IMR-90 (cell line): Measurements from ENCODE around the gene MACF1. TPM values are rescaled to one million over a fixed set of nuclear protein-coding genes. Genes with fewer than 3 reads are reported as not detected.

Experiments
- ATAC-seq: fragments of 200-7000 bp; cut with Tn5 transposase; 2 replicates; pipeline ENCODE4 v1.9.1; 2020; ENCODE audit warnings: low read depth, mild to moderate bottlenecking, moderate library complexity
- BruUV-seq: library from RNA; stranded (reverse); fragments of 400-500 nt; replicated peaks from 2 replicates; lab custom pipeline; 2021; lab: Mats Ljungman, UMichigan
- CTCF ChIA-PET: fragments of 300-600 bp; formaldehyde crosslinking; extraction: SDS; loops from one replicate; lab custom pipeline; 2021; ENCODE audit warnings: antibody characterized with exemption; lab: Yijun Ruan, JAX
- POLR2A ChIA-PET: fragments of 300-600 bp; sonication (Branson Sonifier 250); formaldehyde crosslinking; loops from one replicate; lab custom pipeline; 2022; ENCODE audit warnings: antibody characterized with exemption; ENCODE audit not compliant: unreplicated experiment; lab: Charles Lee
- DNase-seq: peaks from one replicate; pipeline ENCODE4 v3.0.0; 2013
- H2AFZ ChIP-seq: replicated peaks from 2 replicates; pipeline ENCODE3; 2013; ENCODE audit warnings: low read length, mild to moderate bottlenecking; ENCODE audit not compliant: poor library complexity
- H2AK5ac ChIP-seq: 2 replicates; pipeline ENCODE4 v1.6.1; 2013; ENCODE audit warnings: low read depth, low read length, inconsistent platforms
- H2AK9ac ChIP-seq: replicated peaks from 2 replicates; pipeline ENCODE3; 2013; ENCODE audit warnings: mild to moderate bottlenecking, low read depth, low read length, moderate library complexity; ENCODE audit not compliant: poor library complexity
- H2BK120ac ChIP-seq: 2 replicates; pipeline ENCODE4 v1.6.1; 2013; ENCODE audit warnings: low read depth, low read length, inconsistent platforms
- H2BK15ac ChIP-seq: 3 replicates; pipeline ENCODE4 v1.6.1; 2013; ENCODE audit warnings: low read depth, low read length, inconsistent platforms
- H2BK20ac ChIP-seq: 2 replicates; pipeline ENCODE4 v1.6.1; 2013; ENCODE audit warnings: low read depth, mild to moderate bottlenecking, inconsistent platforms, low read length, moderate library complexity
- H2BK5ac ChIP-seq: 2 replicates; pipeline ENCODE4 v1.6.1; 2013; ENCODE audit warnings: mild to moderate bottlenecking, low read depth, low read length, inconsistent platforms; ENCODE audit not compliant: poor library complexity, severe bottlenecking
- H3K14ac ChIP-seq: replicated peaks from 2 replicates; pipeline ENCODE4 v1.6.1; 2013; ENCODE audit warnings: low read depth, low read length, inconsistent platforms
- H3K18ac ChIP-seq: 2 replicates; pipeline ENCODE4 v1.6.1; 2013; ENCODE audit warnings: low read depth, low read length, control low read depth
- H3K23ac ChIP-seq: 2 replicates; pipeline ENCODE4 v1.6.1; 2013; ENCODE audit warnings: low read depth, low read length, inconsistent platforms
- H3K27ac ChIP-seq: 2 replicates; pipeline ENCODE4 v1.5.1; 2013; ENCODE audit warnings: mild to moderate bottlenecking, control low read depth, low read length; ENCODE audit not compliant: insufficient read depth
- H3K27me3 ChIP-seq: 2 replicates; pipeline ENCODE4 v1.6.1; 2013; ENCODE audit warnings: low read length; ENCODE audit not compliant: control insufficient read depth, insufficient read depth
- H3K36me3 ChIP-seq: 2 replicates; pipeline ENCODE4 v1.6.1; 2013; ENCODE audit warnings: low read length, mixed read lengths; ENCODE audit not compliant: control insufficient read depth, insufficient read depth
- H3K4ac ChIP-seq: 2 replicates; pipeline ENCODE4 v1.6.1; 2013; ENCODE audit warnings: low read depth, low read length, inconsistent platforms
- H3K4me1 ChIP-seq: 2 replicates; pipeline ENCODE4 v1.6.1; 2013; ENCODE audit warnings: low read length, mixed read lengths; ENCODE audit not compliant: control insufficient read depth, insufficient read depth
- H3K4me2 ChIP-seq: 2 replicates; pipeline ENCODE4 v1.6.1; 2013; ENCODE audit warnings: low read depth, mild to moderate bottlenecking, control low read depth, low read length, moderate library complexity
- H3K4me3 ChIP-seq: 2 replicates; pipeline ENCODE4 v1.5.1; 2013; ENCODE audit warnings: low read depth, mild to moderate bottlenecking, control low read depth, low read length, moderate library complexity; ENCODE audit not compliant: insufficient read depth
- H3K56ac ChIP-seq: 2 replicates; pipeline ENCODE4 v1.6.1; 2013; ENCODE audit warnings: low read length, inconsistent platforms; ENCODE audit not compliant: insufficient read depth; ENCODE audit errors: extremely low read depth
- H3K79me1 ChIP-seq, 2 experiments: 2 replicates each; pipeline ENCODE4 v1.6.1; 2013; ENCODE audit warnings: low read length in 2 of 2, inconsistent platforms in 1 of 2, low read depth in 1 of 2
- H3K9ac ChIP-seq: 2 replicates; pipeline ENCODE4 v1.6.1; 2013; ENCODE audit warnings: low read depth, low read length, control low read depth
- H3K9me1 ChIP-seq: 2 replicates; pipeline ENCODE4 v1.6.1; 2013; ENCODE audit warnings: low read length, inconsistent platforms; ENCODE audit not compliant: insufficient read depth
- H3K9me3 ChIP-seq: 2 replicates; pipeline ENCODE4 v1.6.1; 2013; ENCODE audit warnings: low read length; ENCODE audit not compliant: control insufficient read depth, insufficient read depth
- H4K20me1 ChIP-seq: 2 replicates; pipeline ENCODE4 v1.6.1; 2013; ENCODE audit warnings: low read length, inconsistent platforms; ENCODE audit not compliant: insufficient read depth
- H4K5ac ChIP-seq: 2 replicates; pipeline ENCODE4 v1.6.1; 2013; ENCODE audit warnings: mild to moderate bottlenecking, low read depth, low read length, control low read depth
- H4K8ac ChIP-seq, 2 experiments: 2 replicates each; pipeline ENCODE4 v1.6.1; 2013; ENCODE audit warnings: low read depth in 2 of 2, low read length in 2 of 2, control low read depth in 1 of 2, inconsistent platforms in 1 of 2
- H4K91ac ChIP-seq: 2 replicates; pipeline ENCODE4 v1.6.1; 2013; ENCODE audit warnings: low read depth, low read length, inconsistent platforms; ENCODE audit not compliant: insufficient read depth
- BHLHE40 ChIP-seq: fragments of 150-350 bp; IDR thresholded peaks from 2 replicates; pipeline ENCODE4 v1.6.1; 2016; ENCODE audit warnings: mild to moderate bottlenecking, low read depth, low read length
- FOS ChIP-seq: fragments of 150-350 bp; IDR thresholded peaks from 2 replicates; pipeline ENCODE4 v1.6.1; 2016; ENCODE audit warnings: low read depth, low read length
- MAZ ChIP-seq: IDR thresholded peaks from 2 replicates; pipeline ENCODE4 v1.6.1; 2012; ENCODE audit warnings: low read depth, mild to moderate bottlenecking, low read length, improper control_type of control experiment, moderate library complexity, borderline replicate concordance
- POLR2A ChIP-seq: IDR thresholded peaks from 2 replicates; pipeline ENCODE4 v1.6.1; 2012; ENCODE audit warnings: mild to moderate bottlenecking, low read depth, low read length
- SMC3 ChIP-seq: fragments of 150-350 bp; IDR thresholded peaks from 2 replicates; pipeline ENCODE4 v1.6.1; 2016; ENCODE audit warnings: low read depth, mild to moderate bottlenecking, antibody characterized with exemption, low read length, moderate library complexity
- WGBS, 2 experiments: methylation state at CpG; one replicate each; pipeline versions ENCODE4 v1.1.5 to v1.1.7; 2013; ENCODE audit warnings: missing lambda C conversion rate in 2 of 2; ENCODE audit not compliant: insufficient read length in 1 of 2; ENCODE audit errors: extremely low coverage in 2 of 2; 5-methylcytosine and 5-hydroxymethylcytosine counted together
- dilution Hi-C: fragments of 300-500 bp; cut with HindIII; formaldehyde crosslinking; loops from one replicate; pipeline ENCODE4 v1.14.3; 2018; ENCODE audit warnings: low sequenced_read_pairs; ENCODE audit not compliant: unreplicated experiment
- in situ Hi-C: fragments of 300-500 bp; cut with MboI; formaldehyde crosslinking; loops from 3 replicates; pipeline ENCODE4 v1.14.3; 2019; ENCODE audit warnings: low sequenced_read_pairs, inconsistent platforms, mixed read lengths
- intact Hi-C: fragments of 100-400 bp; cut with micrococcal nuclease; formaldehyde crosslinking; loops from 2 replicates; pipeline ENCODE4 v1.10.0; 2022
- polyA plus RNA-seq, 3 experiments: library from polyadenylated mRNA; depleted of rRNA; stranded (reverse); fragments of >200 nt; gene quantifications; 2 replicates each; pipeline ENCODE4 v1.2.3, GENCODE V29; 2012; ENCODE audit warnings: low replicate concordance in 1 of 3
- total RNA-seq: library from RNA; depleted of rRNA; stranded (reverse); fragments of >200 nt; gene quantifications from 2 replicates; pipeline ENCODE4 v1.2.3, GENCODE V29; 2012

MACF1 gene
- total and polyA plus RNA-seq, 2 of the 4 experiments (the other 2 are of a cell fraction) = 67.6 to 369 TPM

DNA sequence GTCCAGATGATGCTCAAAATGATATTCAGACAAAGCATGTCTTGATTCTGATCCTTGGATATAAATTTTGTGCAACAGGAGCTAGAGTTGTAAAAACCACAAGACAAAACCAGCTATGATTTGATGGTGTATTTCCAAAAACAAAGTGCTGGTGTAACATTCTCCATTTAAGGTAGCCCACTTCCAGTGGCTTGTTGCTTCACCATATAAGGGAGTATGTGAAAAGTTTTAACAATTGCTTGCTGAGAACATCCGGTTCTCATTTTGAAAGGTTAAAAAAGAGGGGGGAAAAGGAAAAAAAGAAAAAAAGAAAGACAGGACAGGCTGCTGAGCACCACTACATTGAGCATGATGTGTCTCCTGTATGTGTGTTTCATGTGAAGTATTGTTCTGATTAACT is 123.6 kb downstream of the MACF1 start:
- Histone ChIP-seq H3K9me1 (no peaks in the 10 kb centered on the region), H3K36me3 (peaks cover 37% of the 10 kb centered on the region), H3K4ac (no peak overlapping the region), H3K23ac (no peak overlapping the region), H3K4me2 (no peak overlapping the region), H2BK20ac (no peak overlapping the region), H3K4me1 (no peaks in the 10 kb centered on the region), H4K5ac (0 out of 2 replicates have a peak overlapping the region, but pooled peaks have one; percentile 48), H3K4me3 (no peak overlapping the region), H3K14ac (no peak overlapping the region), H3K27ac (no peak overlapping the region; the same call in 1 of the 2 replicates), H2BK120ac (no peak overlapping the region), H2AK5ac (no peak overlapping the region), H2BK5ac (no peak overlapping the region), H4K20me1 (no peaks in the 10 kb centered on the region; the same call in 1 of the 2 replicates), H3K18ac (no peak overlapping the region), H4K8ac (peak overlapping the region in 1 of 2 experiments; percentile 54; a peak in 1 of 4 replicates), H3K9ac (no peak overlapping the region), H3K9me3 (no peaks in the 10 kb centered on the region), H3K56ac (no peak overlapping the region), H3K27me3 (no peaks in the 10 kb centered on the region), H2BK15ac (no peak overlapping the region), H3K79me1 (peaks cover 17 to 23% of the 10 kb centered on the region in 2 experiments), H2AK9ac (no peak overlapping the region), H2AFZ (no peak overlapping the region), H4K91ac (0 out of 2 replicates have a peak overlapping the region, but pooled peaks have one; percentile 11)
- intact Hi-C loops = no loop called here
- dilution Hi-C loops = no loop called here
- ATAC-seq (no peak), DNase-seq (no peak)
- ChIA-PET CTCF (no interaction called here), POLR2A (no interaction called here)
- no CpG with 5 or more reads among the region's 1 CpG for WGBS, 2 experiments
- in situ Hi-C loops = no loop called here
- BruUV-seq = no TSS peak
- TF ChIP-seq BHLHE40 = no peak
- TF ChIP-seq MAZ = no peak
- TF ChIP-seq POLR2A = no peak
- no peak for TF ChIP-seq FOS
- no peak for TF ChIP-seq SMC3
